ENCODE results near the gene OGFOD2. TPM values are rescaled to one million over a fixed set of nuclear protein-coding genes. Genes with fewer than 3 reads are reported as not detected.
"Not testable (repeated sequence)": the region's sequence is repeated elsewhere in the genome, so short reads cannot be mapped to it uniquely, and the experiment has no call there.

The OGFOD2 gene
- total RNA-seq, 2 experiments from 2014 or later = 13.1 to 25.0 TPM

GRCh38 chr12:123013185-123014095, 38.4 kb downstream of the OGFOD2 start:
- H4K20me1 ChIP-seq (ENCODE audit: insufficient read depth, low read length) = no peaks in the 10 kb centered on the region
- H3K9me2 ChIP-seq (ENCODE audit: insufficient read depth, low read length) = no peaks in the 10 kb centered on the region
- ChIA-PET POLR2A (interaction anchor here (1.2 kb wide), 1 partner anchor 13 kb away, joined by 3 read pairs; no protein-coding TSS in a partner anchor), CTCF (ENCODE audit: unreplicated experiment) (no interaction called here)
- H2AFZ ChIP-seq (ENCODE audit: low read length) = no peak overlapping the region
- no peak overlapping the region for H3K4me3 ChIP-seq (ENCODE audit: low read depth, low read length, poor library complexity, severe bottlenecking)
- BruUV-seq (replicated peaks) = no TSS peak
- DNase-seq (ENCODE audit: low spot score) = no peak
- H3K27ac ChIP-seq (ENCODE audit: low read depth, low read length, poor library complexity, severe bottlenecking) = no peak overlapping the region
- TF ChIP-seq CTCF (conservative IDR thresholded peaks at IDR 0.05; ENCODE audit: low read length) (no peak), EZH2phosphoT487 (IDR thresholded peaks at IDR 0.05; ENCODE audit: borderline replicate concordance, low read depth, low read length) (no peak)
- H3K4me2 ChIP-seq (ENCODE audit: low read length) = no peak overlapping the region
- no peaks in the 10 kb centered on the region for H3K4me1 ChIP-seq (ENCODE audit: insufficient read depth, low read length, poor library complexity, severe bottlenecking)
- no peaks in the 10 kb centered on the region for H3K9me3 ChIP-seq (ENCODE audit: low read length)
- no peaks in the 10 kb centered on the region for H3K36me3 ChIP-seq (ENCODE audit: insufficient read depth, low read length)
- intact Hi-C loops (cut with micrococcal nuclease; ENCODE audit: unreplicated experiment) = no loop called here
- no peaks in the 10 kb centered on the region for H3K79me2 ChIP-seq (ENCODE audit: insufficient read depth, low read depth, low read length)

- not testable (repeated sequence) for BruUV-seq (replicated peaks)
Measured at GRCh38 chr12:123014473-123014872, 39.4 kb downstream of the OGFOD2 start.

GRCh38 chr12:123017753-123018152, 42.7 kb downstream of the OGFOD2 start:
- no peaks in the 10 kb centered on the region for H3K9me3 ChIP-seq (ENCODE audit: low read length)
- ChIA-PET CTCF (ENCODE audit: unreplicated experiment) (no interaction called here), POLR2A (no interaction called here)
- H3K27ac ChIP-seq (ENCODE audit: low read depth, low read length, poor library complexity, severe bottlenecking) = no peak overlapping the region
- H4K20me1 ChIP-seq (ENCODE audit: insufficient read depth, low read length) = no peaks in the 10 kb centered on the region
- intact Hi-C loops (cut with micrococcal nuclease; ENCODE audit: unreplicated experiment) = no loop called here
- no peak overlapping the region for H2AFZ ChIP-seq (ENCODE audit: low read length)
- H3K9me2 ChIP-seq (ENCODE audit: insufficient read depth, low read length) = no peaks in the 10 kb centered on the region
- TF ChIP-seq CTCF (conservative IDR thresholded peaks at IDR 0.05; ENCODE audit: low read length) (no peak), EZH2phosphoT487 (IDR thresholded peaks at IDR 0.05; ENCODE audit: borderline replicate concordance, low read depth, low read length) (no peak)
- no peaks in the 10 kb centered on the region for H3K4me1 ChIP-seq (ENCODE audit: insufficient read depth, low read length, poor library complexity, severe bottlenecking)
- no peak overlapping the region for H3K4me3 ChIP-seq (ENCODE audit: low read depth, low read length, poor library complexity, severe bottlenecking)
- H3K36me3 ChIP-seq (ENCODE audit: insufficient read depth, low read length) = no peaks in the 10 kb centered on the region
- no peaks in the 10 kb centered on the region for H3K79me2 ChIP-seq (ENCODE audit: insufficient read depth, low read depth, low read length)
- no peak overlapping the region for H3K4me2 ChIP-seq (ENCODE audit: low read length)
- DNase-seq (ENCODE audit: low spot score) = no peak
- no TSS peak for BruUV-seq (replicated peaks)

More at GRCh38 chr12:123014473-123014872, 39.4 kb downstream of the OGFOD2 start:
- POLR2A ChIA-PET; H3K79me2 ChIP-seq (ENCODE audit: insufficient read depth, low read depth, low read length); H3K36me3 ChIP-seq (ENCODE audit: insufficient read depth, low read length); H3K4me3 ChIP-seq (ENCODE audit: low read depth, low read length, poor library complexity, severe bottlenecking); DNase-seq (ENCODE audit: low spot score); CTCF ChIA-PET (ENCODE audit: unreplicated experiment); H3K4me2 ChIP-seq (ENCODE audit: low read length); H3K9me3 ChIP-seq (ENCODE audit: low read length); H2AFZ ChIP-seq (ENCODE audit: low read length); H3K27ac ChIP-seq (ENCODE audit: low read depth, low read length, poor library complexity, severe bottlenecking); intact Hi-C loops (cut with micrococcal nuclease; ENCODE audit: unreplicated experiment); H4K20me1 ChIP-seq (ENCODE audit: insufficient read depth, low read length); H3K4me1 ChIP-seq (ENCODE audit: insufficient read depth, low read length, poor library complexity, severe bottlenecking); H3K9me2 ChIP-seq (ENCODE audit: insufficient read depth, low read length): not testable (repeated sequence)
